H1 (cell line): ENCODE results near the gene KRT85. TPM values are rescaled to one million over a fixed set of nuclear protein-coding genes. Genes with fewer than 3 reads are reported as not detected.

Experiments
- CTCF ChIA-PET: fragments of 300-600 bp; sonication (Branson Sonifier 250); formaldehyde crosslinking; loops from one replicate; lab custom pipeline; 2021; ENCODE audit not compliant: partially characterized antibody; lab: Charles Lee
- POLR2A ChIA-PET: fragments of 300-600 bp; sonication (Branson Sonifier 250); formaldehyde crosslinking; loops from one replicate; lab custom pipeline; 2021; ENCODE audit warnings: inconsistent platforms; ENCODE audit not compliant: partially characterized antibody; lab: Charles Lee
- DNase-seq, 2 experiments: peaks; one replicate each; pipeline versions ENCODE4 v3.0.0 to v3.0.0-alpha.2; 2010 to 2022; ENCODE audit warnings: low spot score in 2 of 2, low read depth in 1 of 2, mixed read lengths in 1 of 2
- FAIRE-seq: peaks from 2 replicates; lab custom pipeline; 2011; peaks lifted over from hg19 to GRCh38; lab: Jason Lieb, UNC
- H2AFZ ChIP-seq: 2 replicates; pipeline ENCODE4 v1.8.1; 2012; ENCODE audit warnings: low read length, inconsistent platforms
- H2AK5ac ChIP-seq: 2 replicates; pipeline ENCODE4 v1.6.1; 2013; ENCODE audit warnings: low read depth, low read length
- H2BK120ac ChIP-seq: replicated peaks from 2 replicates; pipeline ENCODE3; 2013; ENCODE audit warnings: low read depth, low read length, inconsistent platforms
- H2BK12ac ChIP-seq: 2 replicates; pipeline ENCODE4 v1.6.1; 2013; ENCODE audit warnings: low read depth, low read length
- H2BK15ac ChIP-seq: 2 replicates; pipeline ENCODE4 v1.6.1; 2013; ENCODE audit warnings: low read length
- H2BK20ac ChIP-seq: 2 replicates; pipeline ENCODE4 v1.6.1; 2013; ENCODE audit warnings: low read length
- H2BK5ac ChIP-seq: 2 replicates; pipeline ENCODE4 v1.6.1; 2013; ENCODE audit warnings: low read depth, low read length
- H3K14ac ChIP-seq: 2 replicates; pipeline ENCODE4 v1.6.1; 2013; ENCODE audit warnings: inconsistent platforms; ENCODE audit not compliant: insufficient read length
- H3K18ac ChIP-seq: 2 replicates; pipeline ENCODE4 v1.6.1; 2013; ENCODE audit warnings: low read length; ENCODE audit errors: extremely low read depth
- H3K23ac ChIP-seq: 2 replicates; pipeline ENCODE4 v1.6.1; 2013; ENCODE audit warnings: inconsistent platforms; ENCODE audit not compliant: insufficient read length
- H3K23me2 ChIP-seq: 2 replicates; pipeline ENCODE4 v1.6.1; 2013; ENCODE audit warnings: low read depth, low read length
- H3K27ac ChIP-seq: 2 replicates; pipeline ENCODE4 v1.6.1; 2011; ENCODE audit warnings: low read depth, low read length, inconsistent platforms
- H3K27me3 ChIP-seq, 4 experiments: replicated peaks in 1 of 4; 1 replicate in 1 of 4; 2 replicates in 3 of 4; pipeline versions ENCODE4 v1.6.1 to v1.8.1; 2011 to 2013; ENCODE audit warnings: low read length in 3 of 4, mild to moderate bottlenecking in 3 of 4, inconsistent platforms in 2 of 4, mixed read lengths in 2 of 4, moderate library complexity in 1 of 4; ENCODE audit not compliant: control insufficient read depth in 3 of 4, insufficient read depth in 3 of 4; ENCODE audit errors: extremely low read depth in 1 of 4
- H3K36me3 ChIP-seq, 4 experiments: 2 replicates each; pipeline versions ENCODE4 v1.6.1 to v1.8.1; 2011 to 2013; ENCODE audit warnings: mild to moderate bottlenecking in 4 of 4, low read length in 3 of 4, moderate library complexity in 2 of 4, control low read depth in 1 of 4, inconsistent platforms in 1 of 4; ENCODE audit not compliant: insufficient read depth in 4 of 4, control insufficient read depth in 2 of 4
- H3K4ac ChIP-seq: replicated peaks from 2 replicates; pipeline ENCODE3; 2013; ENCODE audit warnings: low read length, low read depth, mixed read lengths, inconsistent platforms; ENCODE audit not compliant: insufficient read length
- H3K4me1 ChIP-seq, 4 experiments: replicated peaks in 1 of 4; 1 replicate in 1 of 4; 2 replicates in 3 of 4; pipeline versions ENCODE4 v1.6.1 to v1.8.1; 2011 to 2013; ENCODE audit warnings: low read length in 3 of 4, inconsistent platforms in 2 of 4, mixed read lengths in 1 of 4; ENCODE audit not compliant: insufficient read depth in 4 of 4, control insufficient read depth in 3 of 4
- H3K4me2 ChIP-seq, 2 experiments: 2 replicates each; pipeline versions ENCODE4 v1.6.1 to v1.8.1; 2011 to 2013; ENCODE audit warnings: low read depth in 2 of 2, low read length in 2 of 2, control low read depth in 1 of 2, inconsistent platforms in 1 of 2, mild to moderate bottlenecking in 1 of 2; ENCODE audit not compliant: insufficient read depth in 1 of 2
- H3K4me3 ChIP-seq, 4 experiments: fragments of 200-600, 300-600 bp in 1 of 4; sonication (generic), shearing (Covaris generic), sonication (Bioruptor Twin) in 1 of 4; 2 replicates each; pipeline versions ENCODE4 v1.5.1 to v1.8.1; 2011 to 2016; ENCODE audit warnings: low read length in 4 of 4, low read depth in 3 of 4, control low read depth in 2 of 4, inconsistent platforms in 2 of 4, mild to moderate bottlenecking in 2 of 4, mixed read lengths in 1 of 4, moderate library complexity in 1 of 4; ENCODE audit not compliant: insufficient read depth in 2 of 4; ENCODE audit errors: extremely low read depth in 1 of 4
- H3K56ac ChIP-seq: replicated peaks from 2 replicates; pipeline ENCODE3; 2013; ENCODE audit warnings: low read depth, mild to moderate bottlenecking, mixed read lengths, low read length, inconsistent platforms; ENCODE audit not compliant: insufficient read length
- H3K79me1 ChIP-seq: 2 replicates; pipeline ENCODE4 v1.6.1; 2013; ENCODE audit warnings: low read depth, low read length, control low read depth
- H3K79me2 ChIP-seq, 2 experiments: 2 replicates each; pipeline versions ENCODE4 v1.6.1 to v1.8.1; 2012 to 2013; ENCODE audit warnings: low read length in 2 of 2, mild to moderate bottlenecking in 2 of 2, inconsistent platforms in 1 of 2; ENCODE audit not compliant: insufficient read depth in 2 of 2, control insufficient read depth in 1 of 2
- H3K9ac ChIP-seq, 4 experiments: replicated peaks in 1 of 4; 1 replicate in 1 of 4; 2 replicates in 3 of 4; pipeline versions ENCODE4 v1.6.1 to v1.8.1; 2011 to 2013; ENCODE audit warnings: low read depth in 3 of 4, low read length in 3 of 4, control low read depth in 2 of 4, mild to moderate bottlenecking in 2 of 4, moderate library complexity in 2 of 4, inconsistent platforms in 1 of 4; ENCODE audit errors: extremely low read depth in 1 of 4
- H3K9me3 ChIP-seq, 2 experiments: 2 replicates each; pipeline versions ENCODE4 v1.6.1 to v1.8.1; 2012 to 2013; ENCODE audit warnings: mild to moderate bottlenecking in 2 of 2, moderate library complexity in 2 of 2, control low read depth in 1 of 2, inconsistent platforms in 1 of 2, low read depth in 1 of 2, low read length in 1 of 2, mixed read lengths in 1 of 2; ENCODE audit not compliant: insufficient read depth in 2 of 2
- H4K20me1 ChIP-seq, 2 experiments: replicated peaks in 1 of 2; 2 replicates each; pipeline versions ENCODE3 to v1.8.1; 2011 to 2013; ENCODE audit warnings: inconsistent platforms in 2 of 2, low read length in 2 of 2, mild to moderate bottlenecking in 1 of 2; ENCODE audit not compliant: insufficient read depth in 2 of 2, control insufficient read depth in 1 of 2
- H4K5ac ChIP-seq: 2 replicates; pipeline ENCODE4 v1.6.1; 2013; ENCODE audit warnings: low read length, low read depth, mixed read lengths, inconsistent platforms; ENCODE audit not compliant: insufficient read length
- H4K8ac ChIP-seq: 2 replicates; pipeline ENCODE4 v1.8.0; 2013; ENCODE audit warnings: mild to moderate bottlenecking, moderate library complexity, low read length, inconsistent platforms; ENCODE audit not compliant: insufficient read depth; ENCODE audit errors: extremely low read depth
- H4K91ac ChIP-seq: replicated peaks from 2 replicates; pipeline ENCODE3; 2013; ENCODE audit warnings: low read length, mixed read lengths, inconsistent platforms; ENCODE audit not compliant: insufficient read length
- BRCA1 ChIP-seq: IDR thresholded peaks from 2 replicates; pipeline ENCODE4 v1.6.1; 2012; ENCODE audit warnings: low read depth, low read length, improper control_type of control experiment
- JUND ChIP-seq: IDR thresholded peaks from 2 replicates; pipeline ENCODE4 v1.6.1; 2011; ENCODE audit warnings: mild to moderate bottlenecking, improper control_type of control experiment, low read length
- RXRA ChIP-seq: IDR thresholded peaks from 2 replicates; pipeline ENCODE4 v1.6.1; 2011; ENCODE audit warnings: low read depth, mild to moderate bottlenecking, low read length, moderate library complexity; ENCODE audit not compliant: insufficient read depth
- TEAD4 ChIP-seq: IDR thresholded peaks from 2 replicates; pipeline ENCODE4 v1.6.1; 2012; ENCODE audit warnings: low read depth, low read length, inconsistent platforms, mixed read lengths
- WGBS, 2 experiments: shearing (Covaris generic) in 1 of 2; methylation state at CpG; one replicate each; pipeline versions ENCODE4 v1.1.6 to v1.1.7; 2013 to 2015; ENCODE audit warnings: low lambda C conversion rate in 2 of 2, mixed read lengths in 2 of 2, inconsistent platforms in 1 of 2, low coverage in 1 of 2, missing lambda C conversion rate in 1 of 2; ENCODE audit not compliant: insufficient replicate concordance in 2 of 2, insufficient coverage in 1 of 2, insufficient read length in 1 of 2; ENCODE audit errors: extremely low coverage in 1 of 2, missing lambda C conversion rate in 1 of 2; 5-methylcytosine and 5-hydroxymethylcytosine counted together
- polyA plus RNA-seq, 7 experiments: library from polyadenylated mRNA; depleted of rRNA in 3 of 7; stranded (reverse) in 5 of 7; unstranded in 2 of 7; fragments of >200 nt in 5 of 7; fragments of 200-250 nt in 2 of 7; gene quantifications; 1 replicate in 5 of 7; 2 replicates in 1 of 7; 4 replicates in 1 of 7; pipeline versions ENCODE4 v1.2.1 to v1.2.3, GENCODE V29; 2011 to 2013; ENCODE audit warnings: missing spikeins in 2 of 7, mixed read lengths in 2 of 7
- total RNA-seq: library from RNA; stranded (reverse); fragmentation: NEBNext Ultra II Directional; extraction: Animal tissue kit (Norgen Biotek cat#: 25700); gene quantifications from 2 replicates; pipeline ENCODE4 v1.2.1, GENCODE V29; 2021
- TF ChIP-seq, protein P1 (sequence below): IDR thresholded peaks from 2 replicates; pipeline ENCODE4 v1.6.1; 2012; ENCODE audit warnings: inconsistent platforms
- TF ChIP-seq, protein P2 (sequence below): IDR thresholded peaks from 2 replicates; pipeline ENCODE4 v1.6.1; 2011; ENCODE audit warnings: low read depth, mild to moderate bottlenecking, low read length; ENCODE audit not compliant: insufficient read depth

KRT85 gene
- total and polyA plus RNA-seq, 2 of the 8 experiments (the other 6 are each of a cell fraction or from before 2014, with no cell fraction given), result not detected

DNA sequence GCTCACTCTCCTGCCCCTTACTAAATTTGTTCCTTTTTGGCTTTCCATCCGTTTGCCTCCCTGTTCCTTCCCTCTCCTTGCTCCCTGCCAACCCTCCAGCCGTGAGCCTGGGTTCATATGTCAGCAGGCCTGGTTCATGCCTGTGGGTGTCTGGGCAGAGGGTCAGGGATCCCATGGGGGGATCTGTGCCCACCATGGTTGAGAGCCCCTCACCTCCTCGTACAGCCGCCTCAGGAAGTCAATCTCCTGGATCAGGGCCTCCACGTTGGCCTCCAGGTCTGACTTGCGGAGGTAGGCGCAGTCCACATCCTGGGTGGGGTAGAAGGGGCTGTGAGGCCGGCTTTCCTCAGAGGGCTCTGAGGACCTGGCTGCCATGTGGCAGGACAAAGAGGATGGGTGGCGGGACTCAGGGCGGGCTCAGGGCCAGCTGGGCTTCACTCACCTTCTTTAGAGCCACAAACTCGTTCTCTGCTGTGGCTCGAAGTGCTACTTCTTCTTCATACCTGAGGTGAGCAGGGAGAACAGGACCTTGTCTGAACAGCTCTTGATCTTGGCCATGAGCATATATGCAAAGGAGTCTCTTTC, 49.7 kb downstream of the KRT85 start:
- POLR2A ChIA-PET, result no interaction called here
- Histone ChIP-seq H3K9ac (no peak overlapping the region), H2BK5ac (no peak overlapping the region), H3K56ac (no peak overlapping the region), H3K79me1 (no peaks in the 10 kb centered on the region), H2BK12ac (no peak overlapping the region), H2BK20ac (no peak overlapping the region), H4K20me1 (no peaks in the 10 kb centered on the region), H3K23ac (no peak overlapping the region), H3K4ac (no peak overlapping the region), H3K4me3 (no peak overlapping the region), H3K4me1 (no peaks in the 10 kb centered on the region)
- no peak for TF ChIP-seq BRCA1
- no peak for TF ChIP-seq TEAD4
- TF ChIP-seq, protein P1, sequence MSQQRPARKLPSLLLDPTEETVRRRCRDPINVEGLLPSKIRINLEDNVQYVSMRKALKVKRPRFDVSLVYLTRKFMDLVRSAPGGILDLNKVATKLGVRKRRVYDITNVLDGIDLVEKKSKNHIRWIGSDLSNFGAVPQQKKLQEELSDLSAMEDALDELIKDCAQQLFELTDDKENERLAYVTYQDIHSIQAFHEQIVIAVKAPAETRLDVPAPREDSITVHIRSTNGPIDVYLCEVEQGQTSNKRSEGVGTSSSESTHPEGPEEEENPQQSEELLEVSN, result no peak
- TF ChIP-seq JUND, result no peak
- no peak for TF ChIP-seq RXRA
- TF ChIP-seq, protein P2, sequence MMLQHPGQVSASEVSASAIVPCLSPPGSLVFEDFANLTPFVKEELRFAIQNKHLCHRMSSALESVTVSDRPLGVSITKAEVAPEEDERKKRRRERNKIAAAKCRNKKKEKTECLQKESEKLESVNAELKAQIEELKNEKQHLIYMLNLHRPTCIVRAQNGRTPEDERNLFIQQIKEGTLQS, result no peak
- TF ChIP-seq, all 59 proteins: peak for 0
- H3K18ac ChIP-seq, result no peak overlapping the region
- H3K36me3 ChIP-seq, result no peaks in the 10 kb centered on the region
- H3K79me2 ChIP-seq, result no peaks in the 10 kb centered on the region
- H3K23me2 ChIP-seq, result peaks cover 1% of the 10 kb centered on the region; the same call in 1 of the 2 replicates
- no peaks in the 10 kb centered on the region; a peak in 1 of 7 replicates for H3K27me3 ChIP-seq
- no peak overlapping the region for H3K27ac ChIP-seq
- H2BK15ac ChIP-seq, result no peak overlapping the region
- H2AK5ac ChIP-seq, result no peak overlapping the region
- no peak for FAIRE-seq
- no peaks in the 10 kb centered on the region; a peak in 1 of 4 replicates for H3K9me3 ChIP-seq
- CTCF ChIA-PET, result interaction anchor here (1.2 to 19.8 kb wide), 17 partner anchors 6 to 561 kb away, joined by 3 to 353 read pairs (median 11); partner anchors contain the start of genes KRT7 and KRT83
- H4K5ac ChIP-seq, result no peak overlapping the region
- DNase-seq, result no peak
- WGBS, 2 experiments, result 83% methylated on average over 9 of the region's 12 CpGs; no CpG with 5 or more reads in 1 of the 2 experiments
- H2BK120ac ChIP-seq, result no peak overlapping the region
- H3K14ac ChIP-seq, result no peak overlapping the region
- H4K8ac ChIP-seq, result no peak overlapping the region
- no peak overlapping the region for H3K4me2 ChIP-seq
- H2AFZ ChIP-seq, result no peak overlapping the region
- no peak overlapping the region for H4K91ac ChIP-seq
